HepG2 (cell line): ENCODE results near the gene NRL. TPM values are rescaled to one million over a fixed set of nuclear protein-coding genes. Genes with fewer than 3 reads are reported as not detected.

Experiments
- ARID2 ChIP-seq: sonication (generic); formaldehyde crosslinking; IDR thresholded peaks from 2 replicates; pipeline ENCODE4 v1.8.1; 2022; ENCODE audit warnings: mild to moderate bottlenecking, missing genetic modification reagents, borderline replicate concordance
- EP300 ChIP-seq, 3 experiments: sonication (generic) in 1 of 3; formaldehyde crosslinking in 1 of 3; IDR thresholded peaks; 2 replicates each; pipeline versions ENCODE4 v1.5.1 to v1.6.1; 2011 to 2020; ENCODE audit warnings: low read depth in 2 of 3, low read length in 2 of 3, borderline replicate concordance in 1 of 3, improper control_type of control experiment in 1 of 3, mild to moderate bottlenecking in 1 of 3, missing genetic modification reagents in 1 of 3, moderate library complexity in 1 of 3
- FOSL2 ChIP-seq: sonication (generic); formaldehyde crosslinking; IDR thresholded peaks from 2 replicates; pipeline ENCODE4 v1.4.0; 2020; ENCODE audit warnings: missing genetic modification reagents
- MED8 ChIP-seq: sonication (generic); formaldehyde crosslinking; IDR thresholded peaks from 2 replicates; pipeline ENCODE4 v1.8.1; 2023; ENCODE audit warnings: mild to moderate bottlenecking, missing genetic modification reagents; ENCODE audit not compliant: insufficient replicate concordance
- PAWR ChIP-seq: sonication (generic); formaldehyde crosslinking; IDR thresholded peaks from 2 replicates; pipeline ENCODE4 v1.4.0; 2020; ENCODE audit warnings: missing genetic modification reagents, mild to moderate bottlenecking, borderline replicate concordance
- RFXAP ChIP-seq: sonication (generic); formaldehyde crosslinking; IDR thresholded peaks from 2 replicates; pipeline ENCODE4 v1.4.0; 2020; ENCODE audit warnings: missing genetic modification reagents, borderline replicate concordance
- TAF15 ChIP-seq: fragments of 200-400 bp; formaldehyde crosslinking; IDR thresholded peaks from one replicate; pipeline ENCODE4 v1.6.1; 2018; ENCODE audit warnings: mild to moderate bottlenecking, low read depth, low read length; ENCODE audit not compliant: poor library complexity, severe bottlenecking
- ZNF12 ChIP-seq: sonication (generic); formaldehyde crosslinking; IDR thresholded peaks from 2 replicates; pipeline ENCODE4 v1.5.0; 2020; ENCODE audit warnings: missing genetic modification reagents
- ZZZ3 ChIP-seq: sonication (generic); formaldehyde crosslinking; IDR thresholded peaks from 2 replicates; pipeline ENCODE4 v1.4.0; 2020; ENCODE audit warnings: missing genetic modification reagents, mild to moderate bottlenecking, borderline replicate concordance
- polyA plus RNA-seq, 8 experiments: library from polyadenylated mRNA; depleted of rRNA in 3 of 8; stranded (reverse) in 7 of 8; unstranded in 1 of 8; fragments of >200 nt; fragmentation: Illumina TruSeq in 4 of 8; extraction: Trizol in 4 of 8; gene quantifications; 2 replicates each; pipeline versions ENCODE4 v1.2.1 to v1.2.3, GENCODE V29; 2011 to 2016; ENCODE audit warnings: low read depth in 4 of 8, missing spikeins in 1 of 8, mixed read lengths in 1 of 8; ENCODE audit not compliant: insufficient read depth in 1 of 8
- total RNA-seq, 5 experiments: library from RNA; depleted of rRNA; stranded (reverse); fragments of >200 nt; fragmentation: Illumina TruSeq; extraction: Trizol; gene quantifications; 2 replicates each; pipeline ENCODE4 v1.2.3, GENCODE V29; 2016; ENCODE audit warnings: low read depth in 1 of 5
- TF ChIP-seq, protein P1 (sequence below), 2 experiments: IDR thresholded peaks; 2 replicates each; pipeline ENCODE4 v1.6.1; 2011 to 2012; ENCODE audit warnings: low read length in 2 of 2, borderline replicate concordance in 1 of 2, low read depth in 1 of 2, mild to moderate bottlenecking in 1 of 2, moderate library complexity in 1 of 2
- TF ChIP-seq, protein P2 (sequence below): sonication (generic); formaldehyde crosslinking; IDR thresholded peaks from 2 replicates; pipeline ENCODE4 v1.4.0; 2020; ENCODE audit warnings: mild to moderate bottlenecking, missing genetic modification reagents
- TF ChIP-seq, protein P3 (sequence below): IDR thresholded peaks from 2 replicates; pipeline ENCODE4 v1.6.1; 2016; ENCODE audit warnings: missing genetic modification reagents, missing compliant biosample characterization

Gene NRL
- total and polyA plus RNA-seq, 2 of the 13 experiments (the other 11 are each of a cell fraction or from before 2014, with no cell fraction given), result 2.5 to 4.7 TPM

DNA sequence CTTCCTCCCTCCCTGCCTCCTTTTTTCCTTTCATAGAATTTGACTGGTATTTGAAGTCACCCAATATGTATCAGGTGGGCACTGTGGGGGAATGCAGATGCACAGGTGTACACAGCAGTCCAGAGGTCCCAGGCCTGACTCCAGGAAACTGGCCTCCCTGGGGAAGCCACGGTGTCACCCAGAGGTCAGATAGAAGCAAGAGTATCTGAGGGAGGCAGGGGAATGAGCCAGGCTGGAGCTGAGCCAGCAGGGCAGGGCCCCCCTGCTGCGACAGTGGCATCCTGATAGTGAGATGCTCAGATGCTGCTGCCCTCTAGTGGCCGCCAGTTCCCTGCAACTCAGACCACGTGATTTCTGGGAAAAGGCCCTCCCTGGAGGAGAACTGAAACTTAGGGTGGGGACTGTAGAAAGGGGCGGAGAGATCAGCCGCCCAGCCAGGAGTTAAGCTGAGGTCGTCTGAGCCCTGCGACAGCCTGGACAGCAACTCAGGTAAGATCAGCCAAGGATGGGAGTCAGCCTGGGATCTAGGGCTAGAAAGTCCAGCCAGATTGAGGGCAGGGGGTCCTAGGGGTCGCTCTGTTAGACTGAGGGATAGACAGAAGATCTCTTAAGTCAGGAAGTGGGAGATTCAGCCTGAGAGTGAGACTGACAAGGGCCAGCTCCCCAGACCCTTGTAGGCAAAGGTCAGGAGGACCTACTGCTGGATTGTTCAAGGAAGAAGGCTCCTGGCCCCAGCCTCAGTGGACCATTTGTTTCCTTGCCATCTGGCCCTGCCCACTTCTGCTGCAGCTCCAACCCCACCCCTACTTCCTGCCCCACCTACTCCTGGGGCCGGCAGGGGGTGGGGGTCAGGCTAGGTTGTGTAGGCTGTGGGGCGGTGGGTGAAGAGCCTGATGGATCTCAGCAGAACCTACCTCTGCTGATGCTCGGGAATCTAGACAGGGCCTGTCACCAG lies 46.4 kb upstream of the NRL start, which contains the start of gene IRF9 (continued):
- TF ChIP-seq, protein P1, sequence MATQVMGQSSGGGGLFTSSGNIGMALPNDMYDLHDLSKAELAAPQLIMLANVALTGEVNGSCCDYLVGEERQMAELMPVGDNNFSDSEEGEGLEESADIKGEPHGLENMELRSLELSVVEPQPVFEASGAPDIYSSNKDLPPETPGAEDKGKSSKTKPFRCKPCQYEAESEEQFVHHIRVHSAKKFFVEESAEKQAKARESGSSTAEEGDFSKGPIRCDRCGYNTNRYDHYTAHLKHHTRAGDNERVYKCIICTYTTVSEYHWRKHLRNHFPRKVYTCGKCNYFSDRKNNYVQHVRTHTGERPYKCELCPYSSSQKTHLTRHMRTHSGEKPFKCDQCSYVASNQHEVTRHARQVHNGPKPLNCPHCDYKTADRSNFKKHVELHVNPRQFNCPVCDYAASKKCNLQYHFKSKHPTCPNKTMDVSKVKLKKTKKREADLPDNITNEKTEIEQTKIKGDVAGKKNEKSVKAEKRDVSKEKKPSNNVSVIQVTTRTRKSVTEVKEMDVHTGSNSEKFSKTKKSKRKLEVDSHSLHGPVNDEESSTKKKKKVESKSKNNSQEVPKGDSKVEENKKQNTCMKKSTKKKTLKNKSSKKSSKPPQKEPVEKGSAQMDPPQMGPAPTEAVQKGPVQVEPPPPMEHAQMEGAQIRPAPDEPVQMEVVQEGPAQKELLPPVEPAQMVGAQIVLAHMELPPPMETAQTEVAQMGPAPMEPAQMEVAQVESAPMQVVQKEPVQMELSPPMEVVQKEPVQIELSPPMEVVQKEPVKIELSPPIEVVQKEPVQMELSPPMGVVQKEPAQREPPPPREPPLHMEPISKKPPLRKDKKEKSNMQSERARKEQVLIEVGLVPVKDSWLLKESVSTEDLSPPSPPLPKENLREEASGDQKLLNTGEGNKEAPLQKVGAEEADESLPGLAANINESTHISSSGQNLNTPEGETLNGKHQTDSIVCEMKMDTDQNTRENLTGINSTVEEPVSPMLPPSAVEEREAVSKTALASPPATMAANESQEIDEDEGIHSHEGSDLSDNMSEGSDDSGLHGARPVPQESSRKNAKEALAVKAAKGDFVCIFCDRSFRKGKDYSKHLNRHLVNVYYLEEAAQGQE (IDR thresholded peaks at IDR 0.05; ENCODE audit: borderline replicate concordance in 1 of 2, low read depth in 1 of 2, low read length in 2 of 2), result peak in 1 of 2 experiments; percentile 76; a peak in 2 of 4 replicates
- TF ChIP-seq MED8 (peak; percentile 25), TAF15 (peak; percentile 97), PAWR (no peak; the same call in 1 of the 2 replicates), EP300 (IDR thresholded peaks at IDR 0.05; ENCODE audit: low read depth in 2 of 2, low read length in 2 of 2) (peak; percentile 55 to 85; a peak in 3 of 4 replicates), EP300 (CRISPR knock-in tag; IDR thresholded peaks at IDR 0.05; ENCODE audit: borderline replicate concordance) (peak; percentile 92), ZNF12 (CRISPR knock-in tag) (peak; percentile 70; the same call in 1 of the 2 replicates), ARID2 (CRISPR knock-in tag) (peak; percentile 82), ZZZ3 (CRISPR knock-in tag) (no peak; the same call in 1 of the 2 replicates), RFXAP (CRISPR knock-in tag) (peak; percentile 94; the same call in 1 of the 2 replicates), FOSL2 (CRISPR knock-in tag) (peak; percentile 88)
- TF ChIP-seq, protein P2, sequence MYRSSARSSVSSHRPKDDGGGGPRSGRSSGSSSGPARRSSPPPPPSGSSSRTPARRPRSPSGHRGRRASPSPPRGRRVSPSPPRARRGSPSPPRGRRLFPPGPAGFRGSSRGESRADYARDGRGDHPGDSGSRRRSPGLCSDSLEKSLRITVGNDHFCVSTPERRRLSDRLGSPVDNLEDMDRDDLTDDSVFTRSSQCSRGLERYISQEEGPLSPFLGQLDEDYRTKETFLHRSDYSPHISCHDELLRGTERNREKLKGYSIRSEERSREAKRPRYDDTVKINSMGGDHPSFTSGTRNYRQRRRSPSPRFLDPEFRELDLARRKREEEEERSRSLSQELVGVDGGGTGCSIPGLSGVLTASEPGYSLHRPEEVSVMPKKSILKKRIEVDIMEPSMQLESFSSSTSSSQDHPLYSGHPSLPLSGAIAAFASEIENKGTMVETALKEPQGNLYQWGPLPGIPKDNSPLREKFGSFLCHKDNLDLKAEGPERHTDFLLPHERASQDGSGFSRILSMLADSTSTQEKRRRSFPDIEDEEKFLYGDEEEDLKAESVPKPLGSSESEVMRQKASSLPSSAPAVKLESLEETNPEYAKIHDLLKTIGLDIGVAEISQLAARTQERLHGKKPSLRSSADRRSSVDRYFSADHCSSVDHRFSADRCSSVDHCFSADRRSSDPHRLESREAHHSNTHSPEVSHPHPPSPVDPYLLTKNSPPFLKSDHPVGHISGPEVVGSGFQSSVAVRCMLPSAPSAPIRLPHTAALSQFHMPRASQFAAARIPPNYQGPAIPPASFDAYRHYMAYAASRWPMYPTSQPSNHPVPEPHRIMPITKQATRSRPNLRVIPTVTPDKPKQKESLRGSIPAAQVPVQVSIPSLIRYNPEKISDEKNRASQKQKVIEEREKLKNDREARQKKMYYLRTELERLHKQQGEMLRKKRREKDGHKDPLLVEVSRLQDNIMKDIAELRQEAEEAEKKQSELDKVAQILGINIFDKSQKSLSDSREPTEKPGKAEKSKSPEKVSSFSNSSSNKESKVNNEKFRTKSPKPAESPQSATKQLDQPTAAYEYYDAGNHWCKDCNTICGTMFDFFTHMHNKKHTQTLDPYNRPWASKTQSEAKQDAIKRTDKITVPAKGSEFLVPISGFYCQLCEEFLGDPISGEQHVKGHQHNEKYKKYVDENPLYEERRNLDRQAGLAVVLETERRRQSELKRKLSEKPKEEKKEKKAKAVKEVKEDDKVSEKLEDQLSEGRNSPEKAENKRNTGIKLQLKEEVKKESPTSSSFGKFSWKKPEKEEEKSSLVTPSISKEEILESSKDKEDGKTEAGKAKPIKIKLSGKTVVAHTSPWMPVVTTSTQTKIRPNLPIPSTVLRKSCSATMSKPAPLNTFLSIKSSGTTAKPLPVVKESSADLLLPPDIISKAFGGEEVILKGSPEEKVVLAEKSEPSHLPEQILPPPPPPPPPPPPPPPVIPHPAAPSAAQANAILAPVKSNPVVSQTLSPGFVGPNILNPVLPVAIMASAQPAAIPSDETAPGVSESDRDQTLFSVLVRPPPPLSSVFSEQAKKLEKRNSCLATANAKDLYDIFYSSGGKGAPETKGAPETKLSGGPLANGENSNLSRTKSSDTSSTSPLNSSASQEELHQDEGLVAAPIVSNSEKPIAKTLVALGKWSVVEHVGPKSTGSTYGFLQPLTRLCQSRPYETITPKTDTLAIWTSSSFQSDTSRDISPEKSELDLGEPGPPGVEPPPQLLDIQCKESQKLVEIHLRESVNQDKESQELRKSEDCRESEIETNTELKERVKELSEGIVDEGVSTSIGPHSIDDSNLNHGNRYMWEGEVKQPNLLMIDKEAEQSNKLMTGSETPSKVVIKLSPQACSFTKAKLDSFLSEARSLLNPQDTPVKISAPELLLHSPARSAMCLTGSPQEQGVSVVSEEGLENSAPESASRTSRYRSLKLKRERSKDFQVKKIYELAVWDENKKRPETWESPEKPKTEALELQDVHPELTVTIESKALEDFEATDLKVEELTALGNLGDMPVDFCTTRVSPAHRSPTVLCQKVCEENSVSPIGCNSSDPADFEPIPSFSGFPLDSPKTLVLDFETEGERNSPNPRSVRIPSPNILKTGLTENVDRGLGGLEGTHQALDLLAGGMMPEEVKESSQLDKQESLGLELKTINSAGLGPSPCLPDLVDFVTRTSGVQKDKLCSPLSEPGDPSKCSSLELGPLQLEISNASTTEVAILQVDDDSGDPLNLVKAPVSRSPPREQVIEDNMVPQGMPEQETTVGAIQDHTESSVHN (CRISPR knock-in tag), result peak; percentile 97
- TF ChIP-seq, protein P3, sequence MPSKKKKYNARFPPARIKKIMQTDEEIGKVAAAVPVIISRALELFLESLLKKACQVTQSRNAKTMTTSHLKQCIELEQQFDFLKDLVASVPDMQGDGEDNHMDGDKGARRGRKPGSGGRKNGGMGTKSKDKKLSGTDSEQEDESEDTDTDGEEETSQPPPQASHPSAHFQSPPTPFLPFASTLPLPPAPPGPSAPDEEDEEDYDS (CRISPR knock-in tag), result peak; percentile 91
